ENCODE measurements around the gene HAUS3.
A peak's percentile ranks its signal among the peaks of the same experiment; 100 is the strongest.

Gene HAUS3

GRCh38 chr4:2263926-2264321 lies 22.0 kb upstream of the HAUS3 start:
- DNase-seq (ENCODE audit: low read depth), result no peak

GRCh38 chr4:2262944-2263250 lies 21.0 kb upstream of the HAUS3 start:
- DNase-seq (ENCODE audit: low read depth), result no peak

- DNase-seq (ENCODE audit: low read depth), result peak; percentile 96
These were observed 20.4 kb upstream of the HAUS3 start for GRCh38 chr4:2262145-2262943.

- no peak for DNase-seq (ENCODE audit: low read depth)
These were observed 19.9 kb upstream of the HAUS3 start, which contains the start of gene MXD4 for GRCh38 chr4:2261853-2262144. Gene MXD4, minus strand, starts transcription at chr4:2262109. Its CDS starts 129 bp downstream, at chr4:2261980.

GRCh38 chr4:2261110-2261852 lies 19.4 kb upstream of the HAUS3 start:
- peak; percentile 42 for DNase-seq (ENCODE audit: low read depth)

- DNase-seq (ENCODE audit: low read depth), result no peak
These were observed 18.6 kb upstream of the HAUS3 start for GRCh38 chr4:2260344-2261109.

- DNase-seq (ENCODE audit: low read depth), result no peak
These were observed 17.8 kb upstream of the HAUS3 start for GRCh38 chr4:2259541-2260343.

- DNase-seq (ENCODE audit: low read depth), result no peak
These were observed 17.2 kb upstream of the HAUS3 start for GRCh38 chr4:2259036-2259540.

GRCh38 chr4:2258091-2259035 lies 16.4 kb upstream of the HAUS3 start:
- DNase-seq (ENCODE audit: low read depth), result no peak

GRCh38 chr4:2257361-2258081 lies 15.6 kb upstream of the HAUS3 start:
- DNase-seq (ENCODE audit: low read depth), result no peak

GRCh38 chr4:2256781-2257191 lies 14.9 kb upstream of the HAUS3 start:
- DNase-seq (ENCODE audit: low read depth), result no peak

GRCh38 chr4:2256156-2256731 lies 14.3 kb upstream of the HAUS3 start:
- no peak for DNase-seq (ENCODE audit: low read depth)

- DNase-seq (ENCODE audit: low read depth), result no peak
These were observed 13.7 kb upstream of the HAUS3 start for GRCh38 chr4:2255501-2256155.

- no peak for DNase-seq (ENCODE audit: low read depth)
These were observed 13.0 kb upstream of the HAUS3 start for GRCh38 chr4:2254665-2255500.

GRCh38 chr4:2253160-2254084 lies 11.5 kb upstream of the HAUS3 start:
- no peak for DNase-seq (ENCODE audit: low read depth)

GRCh38 chr4:2252530-2253091 lies 10.7 kb upstream of the HAUS3 start:
- no peak for DNase-seq (ENCODE audit: low read depth)
